HT1080 (cell line): ENCODE measurements around the gene LGR4. TPM values are rescaled to one million over a fixed set of nuclear protein-coding genes. Genes with fewer than 3 reads are reported as not detected.
"Not testable (repeated sequence)": the region's sequence is repeated elsewhere in the genome, so short reads cannot be mapped to it uniquely, and the experiment has no call there.

ENCODE experiments used
- DNase-seq: peaks from one replicate; pipeline ENCODE4 v3.0.0-alpha.2; 2015; ENCODE audit warnings: low read depth
- polyA plus RNA-seq, 2 experiments: library from polyadenylated mRNA; depleted of rRNA; stranded (reverse); fragments of >200 nt; gene quantifications; 2 replicates each; pipeline ENCODE4 v1.2.3, GENCODE V29; 2015
- total RNA-seq: library from RNA; depleted of rRNA; stranded (reverse); fragments of >200 nt; shearing (Covaris generic); gene quantifications from 2 replicates; pipeline ENCODE4 v1.2.3, GENCODE V29; 2014; rRNA removed

Gene LGR4, protein sequence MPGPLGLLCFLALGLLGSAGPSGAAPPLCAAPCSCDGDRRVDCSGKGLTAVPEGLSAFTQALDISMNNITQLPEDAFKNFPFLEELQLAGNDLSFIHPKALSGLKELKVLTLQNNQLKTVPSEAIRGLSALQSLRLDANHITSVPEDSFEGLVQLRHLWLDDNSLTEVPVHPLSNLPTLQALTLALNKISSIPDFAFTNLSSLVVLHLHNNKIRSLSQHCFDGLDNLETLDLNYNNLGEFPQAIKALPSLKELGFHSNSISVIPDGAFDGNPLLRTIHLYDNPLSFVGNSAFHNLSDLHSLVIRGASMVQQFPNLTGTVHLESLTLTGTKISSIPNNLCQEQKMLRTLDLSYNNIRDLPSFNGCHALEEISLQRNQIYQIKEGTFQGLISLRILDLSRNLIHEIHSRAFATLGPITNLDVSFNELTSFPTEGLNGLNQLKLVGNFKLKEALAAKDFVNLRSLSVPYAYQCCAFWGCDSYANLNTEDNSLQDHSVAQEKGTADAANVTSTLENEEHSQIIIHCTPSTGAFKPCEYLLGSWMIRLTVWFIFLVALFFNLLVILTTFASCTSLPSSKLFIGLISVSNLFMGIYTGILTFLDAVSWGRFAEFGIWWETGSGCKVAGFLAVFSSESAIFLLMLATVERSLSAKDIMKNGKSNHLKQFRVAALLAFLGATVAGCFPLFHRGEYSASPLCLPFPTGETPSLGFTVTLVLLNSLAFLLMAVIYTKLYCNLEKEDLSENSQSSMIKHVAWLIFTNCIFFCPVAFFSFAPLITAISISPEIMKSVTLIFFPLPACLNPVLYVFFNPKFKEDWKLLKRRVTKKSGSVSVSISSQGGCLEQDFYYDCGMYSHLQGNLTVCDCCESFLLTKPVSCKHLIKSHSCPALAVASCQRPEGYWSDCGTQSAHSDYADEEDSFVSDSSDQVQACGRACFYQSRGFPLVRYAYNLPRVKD
- 6.6 and 9.0 TPM in 2 replicates for total RNA-seq
- 6.4 and 7.6 TPM in 2 replicates for polyA plus RNA-seq (2015; cell fraction: cytosol; rRNA removed)
- 14.6 and 15.0 TPM in 2 replicates for polyA plus RNA-seq (2015; cell fraction: nucleus; rRNA removed)

DNA sequence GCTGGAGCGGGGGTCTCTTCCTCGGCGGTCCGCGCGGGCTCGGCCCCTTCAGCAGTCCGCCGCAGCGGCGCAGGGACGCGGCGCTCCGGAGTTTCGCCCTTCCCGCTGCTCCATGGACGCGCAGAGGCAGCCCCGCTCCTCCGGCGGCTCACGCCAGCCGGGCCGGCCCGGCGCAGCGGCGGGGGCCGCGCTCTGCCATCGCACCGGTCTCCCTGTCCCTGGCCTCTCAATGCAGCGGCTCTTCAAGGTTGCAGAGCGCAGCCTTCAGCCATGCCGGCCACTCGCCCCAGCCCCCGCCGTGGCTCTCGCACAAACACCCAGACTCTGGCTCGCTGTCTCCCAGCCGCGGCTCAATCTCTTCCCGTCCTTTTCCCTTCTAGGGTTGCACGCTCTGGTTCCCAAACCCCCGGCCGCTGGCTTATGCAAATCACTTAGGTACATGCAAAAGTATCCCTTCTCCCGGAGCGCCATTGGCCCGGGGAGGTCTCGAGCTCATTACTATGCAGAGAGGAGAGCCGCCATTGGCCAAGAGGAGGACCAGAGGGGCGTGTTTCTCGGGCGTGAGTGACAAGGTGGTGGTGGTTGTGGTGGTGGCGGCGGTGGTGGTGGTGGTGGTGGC, at the start of gene LGR4:
LGR4 (minus strand) TSS at position 393 of the 619 bp plus-strand sequence. CDS start 488 bp downstream, outside the sequence.
- DNase-seq = peak; percentile 89

DNA sequence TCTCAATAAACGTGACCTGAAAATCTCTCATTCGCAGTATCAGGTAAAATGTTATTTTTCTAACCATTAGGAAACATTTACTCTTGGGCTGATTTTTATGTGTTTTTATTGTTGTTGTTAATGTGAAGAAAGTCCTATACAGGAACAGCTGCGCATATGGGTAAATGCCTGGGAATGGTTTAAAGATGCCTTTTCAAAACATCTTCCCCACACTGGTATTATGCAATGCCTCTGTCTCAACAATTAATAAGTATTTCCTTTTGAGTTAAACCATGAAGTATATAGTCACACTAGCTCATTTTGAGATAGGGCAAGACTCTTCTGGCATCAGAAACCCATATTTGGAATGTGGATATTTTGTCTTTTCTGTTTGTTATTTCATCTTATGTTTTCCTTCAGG, 47.6 kb upstream of the LGR4 start:
- no peak for DNase-seq

DNA sequence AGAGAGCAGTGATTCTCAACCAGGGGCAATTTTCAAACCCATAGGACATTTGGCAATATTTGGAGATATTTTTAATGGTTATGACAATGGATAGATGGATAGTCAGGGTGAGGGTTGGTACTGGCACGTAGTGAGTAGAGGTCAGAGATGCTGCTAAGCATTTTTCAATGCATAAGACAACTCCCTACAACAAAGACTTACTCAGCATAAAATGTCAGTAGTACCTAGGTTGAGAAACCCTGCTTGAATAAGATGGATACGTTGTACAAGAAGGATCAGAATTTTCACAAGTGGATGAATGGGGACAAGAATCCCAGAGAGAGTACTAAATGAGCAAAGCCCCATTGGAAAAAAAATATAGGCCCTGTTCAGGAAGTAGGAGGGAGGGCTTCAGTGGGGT, 45.9 kb upstream of the LGR4 start:
- no peak for DNase-seq

DNA sequence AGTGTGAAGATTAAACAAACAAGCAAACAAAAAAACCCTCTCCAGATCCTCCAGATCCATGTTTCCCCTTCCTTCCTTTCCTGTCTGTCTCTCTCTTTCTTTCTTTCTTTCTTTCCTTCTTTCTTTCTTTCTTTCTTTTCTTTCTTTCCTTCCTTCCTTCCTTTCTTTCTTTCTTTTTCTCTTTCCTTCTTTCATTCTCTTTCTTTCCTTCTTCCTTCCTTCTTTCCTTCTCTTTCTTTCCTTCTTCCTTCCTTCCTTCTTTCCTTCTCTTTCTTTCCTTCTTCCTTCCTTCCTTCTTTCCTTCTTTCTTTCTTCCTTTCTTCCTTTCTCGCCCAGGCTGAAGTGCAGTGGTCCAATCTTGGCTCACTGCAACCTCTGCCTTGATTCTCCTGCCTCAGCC, 44.9 kb upstream of the LGR4 start:
- not testable (repeated sequence) for DNase-seq

DNA sequence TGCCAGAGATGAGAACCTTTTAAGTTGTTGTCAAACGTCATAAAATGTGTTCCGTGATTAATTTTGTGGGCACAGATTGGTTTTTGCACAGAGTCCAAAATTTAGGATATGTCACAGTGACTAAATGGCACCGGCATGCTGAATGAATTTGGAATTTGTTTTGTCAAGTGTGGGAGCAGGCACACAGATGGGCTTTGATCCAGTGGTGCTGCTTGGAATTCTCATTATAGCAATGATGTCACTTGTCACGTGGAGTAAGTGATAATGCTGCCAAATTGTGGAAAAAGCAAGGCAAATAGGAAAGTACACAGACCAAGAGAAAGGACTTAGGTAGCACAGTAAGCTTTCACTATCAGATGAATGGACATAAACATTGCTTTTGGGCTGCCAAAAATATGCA, 42.0 kb upstream of the LGR4 start:
- peak; percentile 32 for DNase-seq

DNA sequence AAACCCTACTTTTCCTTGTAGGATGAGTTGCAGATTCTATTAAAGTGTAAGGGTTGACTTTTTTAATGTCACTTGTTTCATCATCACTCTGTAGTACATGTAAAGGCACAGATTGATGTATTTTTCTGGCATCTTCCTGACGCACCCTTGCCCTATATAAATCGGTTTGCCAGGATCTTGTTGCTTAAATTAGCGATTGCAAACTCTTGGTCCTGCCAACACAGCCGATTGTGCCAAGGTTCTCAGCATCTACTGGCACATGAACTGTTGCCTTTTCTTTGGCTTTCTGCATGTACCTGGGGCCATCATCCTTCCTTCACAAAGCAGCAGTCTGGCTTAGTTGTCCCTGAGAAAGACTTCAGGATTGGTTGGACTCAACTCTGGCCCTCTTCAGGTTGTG, 41.5 kb upstream of the LGR4 start:
- DNase-seq = no peak

DNA sequence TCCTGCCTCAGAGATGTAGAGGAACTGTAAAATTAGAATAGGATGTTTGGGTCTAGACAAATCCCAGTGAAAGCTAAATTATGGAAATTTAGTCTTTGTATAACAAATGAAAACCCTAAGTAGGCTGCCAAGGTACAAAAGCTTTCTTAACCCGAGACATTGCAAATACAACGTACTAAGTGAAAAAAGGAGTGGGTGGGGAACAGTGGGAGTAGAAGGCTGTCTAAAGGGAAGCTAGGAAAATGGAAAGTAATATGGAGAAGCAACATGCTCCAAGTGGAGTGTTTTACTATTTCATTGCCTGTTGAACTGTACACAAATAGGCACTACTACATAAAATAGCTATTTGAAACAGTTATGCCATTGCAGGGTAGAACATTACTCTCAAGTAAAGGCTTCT, 40.8 kb upstream of the LGR4 start:
- DNase-seq = no peak

DNA sequence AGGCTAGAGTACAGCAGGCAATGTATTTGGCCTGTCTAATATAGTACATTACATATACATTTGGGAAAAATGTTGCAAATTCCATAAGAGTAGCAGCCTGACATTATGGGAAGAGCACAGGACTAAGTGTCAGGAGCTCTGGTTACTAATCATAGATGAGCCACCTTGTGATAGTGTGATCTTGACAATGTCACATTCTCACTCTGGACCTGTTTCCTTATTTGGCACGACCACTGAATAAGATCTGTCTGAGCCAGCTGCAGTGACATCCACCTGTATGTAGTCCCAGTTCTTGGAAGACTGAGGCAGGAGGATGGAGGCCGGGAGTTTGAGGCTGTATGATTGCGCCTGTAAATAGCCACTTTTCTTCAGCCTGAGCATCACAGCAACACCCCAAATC, 39.6 kb upstream of the LGR4 start:
- DNase-seq = no peak

DNA sequence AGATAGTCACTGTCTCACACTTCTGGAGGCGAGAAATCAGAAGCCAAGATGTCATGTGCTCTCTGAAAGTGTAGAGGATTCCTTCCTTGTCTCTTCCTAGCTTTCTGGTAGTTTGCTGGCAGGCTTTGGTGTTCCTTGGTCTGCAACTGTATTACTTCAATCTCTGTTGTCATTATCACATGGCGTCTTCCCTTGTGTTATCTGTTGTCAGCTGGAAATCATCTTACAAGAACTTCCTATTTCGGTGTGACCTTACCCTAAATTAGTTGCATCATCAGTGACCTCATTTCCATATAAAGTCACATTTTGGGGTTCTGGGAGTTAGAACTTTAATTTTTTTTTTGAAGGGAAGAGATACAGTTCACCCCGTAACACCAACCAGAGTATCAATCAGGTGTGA, 37.3 kb upstream of the LGR4 start:
- no peak for DNase-seq

DNA sequence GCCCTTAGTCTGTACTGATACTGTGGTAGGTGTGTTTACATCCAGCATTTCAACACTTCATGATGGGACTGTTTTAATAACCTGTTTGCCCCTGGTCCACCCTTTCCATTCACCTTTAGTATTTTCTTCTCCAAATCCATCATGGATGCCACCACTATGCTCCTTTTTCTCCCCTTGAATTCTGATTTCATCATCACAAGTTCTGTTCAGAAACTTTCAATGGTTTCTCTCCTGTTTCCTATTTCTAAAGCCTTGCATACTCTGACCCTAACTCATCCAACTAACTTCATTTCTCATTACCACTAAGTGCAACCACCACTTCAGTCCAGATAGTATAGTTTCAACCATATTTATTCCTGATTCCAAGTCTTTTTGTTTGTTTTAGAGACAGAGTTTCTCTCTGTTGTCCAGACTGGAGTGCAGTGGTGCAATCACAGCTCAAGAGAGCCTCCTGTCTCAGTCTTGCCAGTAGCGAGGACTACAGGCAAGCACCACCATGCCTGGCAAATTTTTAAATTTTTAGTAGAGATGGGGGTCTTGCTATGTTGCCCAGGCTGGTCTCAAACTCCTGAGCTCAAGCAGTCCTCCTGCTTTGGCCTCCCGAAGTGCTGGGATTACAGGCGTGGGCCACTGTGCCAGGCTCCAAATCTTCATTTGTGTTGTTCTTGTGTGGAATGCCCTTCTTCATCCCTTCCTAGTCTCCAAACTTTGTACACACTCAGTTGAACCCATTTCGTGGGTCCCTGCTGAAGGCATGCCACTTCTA, 35.1 kb upstream of the LGR4 start:
- DNase-seq = no peak

DNA sequence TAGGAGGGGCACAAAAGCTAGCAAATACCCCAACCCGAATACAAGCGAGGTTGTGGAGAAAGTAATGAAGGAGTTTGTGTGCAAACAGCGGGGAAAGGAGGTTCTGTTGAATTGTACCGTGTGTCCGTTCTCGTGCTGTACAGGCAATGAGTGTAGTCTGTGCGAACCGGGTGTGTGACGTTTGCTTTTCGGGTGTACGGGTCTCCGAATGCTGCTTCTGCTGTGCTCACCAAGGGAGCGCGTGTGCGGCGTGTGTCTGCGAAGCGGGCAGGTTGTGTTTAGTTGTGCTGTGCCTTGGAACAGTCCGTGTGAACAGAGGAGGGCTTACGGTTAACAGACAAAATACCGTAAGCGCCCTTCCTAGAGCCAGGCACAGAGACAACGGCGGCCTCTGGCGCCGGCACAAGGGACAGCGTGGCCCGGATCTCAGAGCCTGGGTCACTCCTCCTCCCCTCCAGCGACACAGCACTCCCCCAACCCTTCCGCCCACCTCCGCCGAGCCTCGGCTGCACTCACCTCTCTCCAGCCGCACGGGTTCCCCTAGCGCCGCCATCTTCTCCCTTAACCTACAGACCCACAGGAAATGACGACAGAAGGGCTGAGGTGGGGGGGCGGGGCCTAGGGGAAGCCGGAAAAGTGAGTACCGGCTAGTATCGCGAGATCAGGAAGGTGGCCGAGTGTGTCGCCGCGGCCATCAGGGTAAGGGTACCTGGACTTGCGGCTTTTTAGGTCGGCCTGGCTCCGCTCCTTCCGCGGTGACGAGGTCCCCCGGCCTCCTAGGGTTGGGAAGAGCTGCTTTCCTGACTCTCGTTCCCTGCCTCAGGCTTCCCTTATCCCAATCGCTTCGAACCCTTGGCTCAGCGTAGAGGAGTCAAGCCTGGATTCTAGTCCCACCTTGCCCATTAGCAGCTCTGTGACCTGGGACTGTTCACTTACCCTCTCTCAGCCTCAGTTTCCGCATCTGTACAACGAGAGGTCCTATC, 33.9 kb upstream of the LGR4 start, which contains the start of gene LIN7C:
LIN7C (minus strand) TSS at position 570 of the 983 bp plus-strand sequence; CDS start at position 553, 17 bp downstream.
- peak; percentile 92 for DNase-seq

DNA sequence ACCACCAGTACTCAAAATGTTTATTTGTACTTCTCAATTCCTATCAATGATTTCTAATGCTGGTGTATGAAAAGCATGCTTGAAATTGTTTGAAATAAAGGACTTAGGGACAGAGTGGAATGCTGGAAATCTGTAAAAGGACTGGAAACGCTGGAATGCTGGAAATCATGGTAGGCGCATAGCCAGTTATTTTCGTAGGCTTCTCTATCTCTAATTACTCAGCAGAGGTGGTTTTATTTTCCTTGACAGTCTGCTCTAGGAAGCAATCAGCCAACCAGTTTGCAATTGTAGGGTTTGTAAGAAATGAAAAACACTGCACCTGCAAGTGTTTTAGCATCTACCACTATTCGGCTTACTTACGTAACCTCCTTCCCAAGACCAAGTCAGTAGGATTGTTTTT, 33.2 kb upstream of the LGR4 start:
- peak; percentile 11 for DNase-seq

DNA sequence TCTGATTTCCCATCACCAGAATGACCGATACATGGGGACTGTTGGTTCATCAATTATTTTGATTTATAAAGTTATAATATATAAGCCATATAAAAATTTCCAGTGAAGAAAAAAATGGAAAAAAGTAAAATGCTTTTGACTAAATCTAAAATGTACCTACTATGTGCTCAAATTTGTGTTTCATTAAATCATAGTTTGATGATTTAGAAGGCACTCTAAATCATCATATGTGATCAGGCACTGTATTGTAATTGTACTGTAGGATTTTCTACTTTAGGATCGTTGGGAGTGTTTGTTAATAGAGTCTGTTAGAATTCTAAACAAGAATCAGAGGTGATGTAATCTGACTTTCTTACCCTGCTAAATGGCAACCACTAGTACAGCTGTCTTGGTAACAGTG, 31.6 kb upstream of the LGR4 start:
- no peak for DNase-seq

DNA sequence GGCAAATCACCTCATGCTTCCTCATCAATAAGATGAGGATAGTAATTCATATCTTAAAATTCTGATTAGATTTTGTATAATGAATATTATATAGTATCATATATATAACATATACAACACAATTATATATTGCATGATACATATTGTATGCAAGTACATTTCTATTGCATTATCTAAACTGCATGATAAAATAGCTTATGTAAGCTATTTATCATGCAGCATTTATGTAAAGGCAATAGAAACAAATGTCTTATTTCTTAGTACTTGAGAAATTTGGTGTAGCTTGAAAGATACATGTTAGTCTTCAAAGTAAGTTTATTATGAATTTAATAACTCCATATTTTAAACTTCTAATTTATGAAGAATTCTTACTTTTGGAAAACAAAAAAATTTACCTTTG, 28.5 kb upstream of the LGR4 start:
- DNase-seq = no peak

DNA sequence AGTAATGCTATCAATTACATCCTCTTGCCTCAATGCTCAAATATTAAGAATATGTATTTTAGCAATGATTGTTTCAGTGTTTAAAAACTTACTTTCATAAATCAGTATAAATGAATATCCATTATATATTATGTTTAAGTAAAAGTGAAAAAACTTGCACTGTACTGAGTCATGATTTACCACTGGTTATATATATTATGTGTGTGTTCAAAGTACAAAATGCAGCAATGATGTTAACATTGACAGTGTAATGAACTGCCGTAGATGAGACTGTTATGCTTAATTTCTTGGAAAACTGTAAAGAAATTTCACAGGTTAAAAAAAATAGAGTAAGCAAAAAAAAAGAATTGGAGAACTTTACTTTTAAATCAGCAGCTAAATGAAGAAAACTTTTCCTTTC, 25.3 kb upstream of the LGR4 start:
- DNase-seq = no peak

DNA sequence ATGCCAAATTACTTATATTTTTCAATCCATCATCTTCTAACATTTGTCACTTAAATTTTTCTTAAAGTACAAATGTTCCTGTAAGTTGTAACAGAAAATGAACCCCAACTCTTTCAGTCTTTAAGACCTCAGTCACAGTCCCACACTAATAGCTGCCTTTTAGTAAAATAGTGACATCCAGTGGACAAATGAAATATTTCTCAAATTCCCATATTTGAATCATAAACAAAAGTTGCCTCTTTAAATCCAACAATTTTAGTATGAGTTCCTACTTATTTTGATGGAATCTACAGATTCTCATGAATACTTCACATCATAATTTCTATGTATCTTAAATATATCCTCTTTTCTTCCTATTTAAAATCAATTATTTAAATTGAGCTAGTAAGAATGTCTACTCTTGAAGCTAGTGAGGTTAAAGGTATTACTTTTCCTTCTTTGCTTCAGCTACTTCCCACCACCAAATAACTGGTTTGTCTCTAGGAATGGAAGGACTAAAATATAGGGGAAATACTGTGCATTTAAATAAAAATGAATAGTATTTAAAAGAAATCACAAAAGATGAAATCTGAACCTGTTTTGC, 24.8 kb upstream of the LGR4 start:
- DNase-seq = peak; percentile 8

DNA sequence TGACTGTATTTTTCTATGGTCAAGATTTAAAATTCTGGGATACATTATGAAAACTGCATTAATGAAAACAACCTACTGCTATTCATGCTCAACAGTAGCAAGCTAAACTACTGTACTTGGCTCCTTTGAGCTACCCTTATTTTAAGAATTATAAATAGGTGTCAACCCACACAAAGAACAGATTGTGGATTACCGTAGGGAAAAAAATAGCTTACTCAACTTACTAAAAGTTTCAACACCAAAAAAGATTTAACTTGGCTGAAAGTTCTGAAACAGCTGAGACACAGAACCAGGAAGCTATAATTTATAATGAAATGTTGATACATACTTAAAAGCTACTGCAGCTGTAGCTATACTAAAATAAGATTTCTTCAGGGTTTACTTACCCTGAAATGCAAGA, 23.9 kb upstream of the LGR4 start:
- DNase-seq = no peak

DNA sequence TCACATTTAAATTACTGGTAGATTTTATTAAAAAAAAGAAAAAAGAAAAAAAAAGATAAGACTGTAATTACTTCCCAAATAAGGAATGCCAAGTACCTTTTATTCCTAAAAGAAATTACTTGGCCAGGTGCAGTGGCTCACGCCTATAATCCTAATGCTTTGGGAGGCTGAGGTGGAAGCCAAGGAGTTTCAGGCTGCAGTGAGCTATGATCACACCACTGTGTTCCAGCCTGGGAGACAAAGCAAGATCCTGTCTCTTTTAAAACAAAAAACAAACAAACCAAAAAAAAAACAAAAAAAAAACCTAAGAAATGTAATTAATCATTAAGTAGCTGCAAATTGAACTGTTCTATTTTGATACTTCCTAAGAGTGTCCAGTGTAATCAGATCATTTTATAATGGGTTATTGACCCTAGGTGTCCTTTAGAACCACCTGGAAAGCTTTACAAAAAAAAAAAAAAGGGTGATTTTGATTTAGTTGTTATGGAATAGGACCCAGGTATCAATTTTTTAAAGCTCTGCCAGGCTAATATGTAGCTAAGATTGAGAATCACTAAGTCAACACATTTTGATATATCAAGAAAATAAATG, 23.2 kb upstream of the LGR4 start:
- DNase-seq = no peak

DNA sequence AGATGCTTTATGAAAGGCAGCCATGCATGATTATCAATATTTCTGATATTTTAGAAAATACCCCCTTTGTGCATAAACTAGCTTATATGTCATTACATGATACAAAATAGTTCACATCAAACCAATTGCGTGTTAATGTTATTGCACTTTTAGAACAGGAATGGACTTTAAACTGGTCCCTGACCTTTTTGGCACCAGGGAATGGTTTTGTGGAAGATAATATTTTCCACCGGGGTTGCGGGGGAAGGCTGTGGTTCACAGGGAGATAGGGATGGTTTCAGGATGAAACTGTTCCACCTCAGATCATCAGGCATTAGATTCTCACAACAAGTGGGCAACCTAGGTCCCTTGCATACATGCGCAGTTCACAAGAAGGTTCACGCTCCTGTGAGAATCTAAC, 16.5 kb upstream of the LGR4 start:
- DNase-seq = no peak
